ENCODE measurements around the gene PIM2. TPM values are rescaled to one million over a fixed set of nuclear protein-coding genes. Genes with fewer than 3 reads are reported as not detected.

Gene PIM2
- total and polyA plus RNA-seq, 2 of the 13 experiments (the other 11 are each of a cell fraction or from before 2014, with no cell fraction given) = 14.4 to 15.8 TPM

GRCh38 chrX:48918643-48919340, at the start of gene PIM2 (continued):
- peak; percentile 42; the same call in 1 of the 2 replicates for TF ChIP-seq UBTF (CRISPR knock-in tag; IDR thresholded peaks at IDR 0.05)
- TF ChIP-seq IRF9 (CRISPR knock-in tag; IDR thresholded peaks at IDR 0.05; ENCODE audit: borderline replicate concordance) = no peak
- peak; percentile 34 for TF ChIP-seq ASH2L (IDR thresholded peaks at IDR 0.05; ENCODE audit: insufficient read length, low read depth, low read length)
- TF ChIP-seq, protein P1, sequence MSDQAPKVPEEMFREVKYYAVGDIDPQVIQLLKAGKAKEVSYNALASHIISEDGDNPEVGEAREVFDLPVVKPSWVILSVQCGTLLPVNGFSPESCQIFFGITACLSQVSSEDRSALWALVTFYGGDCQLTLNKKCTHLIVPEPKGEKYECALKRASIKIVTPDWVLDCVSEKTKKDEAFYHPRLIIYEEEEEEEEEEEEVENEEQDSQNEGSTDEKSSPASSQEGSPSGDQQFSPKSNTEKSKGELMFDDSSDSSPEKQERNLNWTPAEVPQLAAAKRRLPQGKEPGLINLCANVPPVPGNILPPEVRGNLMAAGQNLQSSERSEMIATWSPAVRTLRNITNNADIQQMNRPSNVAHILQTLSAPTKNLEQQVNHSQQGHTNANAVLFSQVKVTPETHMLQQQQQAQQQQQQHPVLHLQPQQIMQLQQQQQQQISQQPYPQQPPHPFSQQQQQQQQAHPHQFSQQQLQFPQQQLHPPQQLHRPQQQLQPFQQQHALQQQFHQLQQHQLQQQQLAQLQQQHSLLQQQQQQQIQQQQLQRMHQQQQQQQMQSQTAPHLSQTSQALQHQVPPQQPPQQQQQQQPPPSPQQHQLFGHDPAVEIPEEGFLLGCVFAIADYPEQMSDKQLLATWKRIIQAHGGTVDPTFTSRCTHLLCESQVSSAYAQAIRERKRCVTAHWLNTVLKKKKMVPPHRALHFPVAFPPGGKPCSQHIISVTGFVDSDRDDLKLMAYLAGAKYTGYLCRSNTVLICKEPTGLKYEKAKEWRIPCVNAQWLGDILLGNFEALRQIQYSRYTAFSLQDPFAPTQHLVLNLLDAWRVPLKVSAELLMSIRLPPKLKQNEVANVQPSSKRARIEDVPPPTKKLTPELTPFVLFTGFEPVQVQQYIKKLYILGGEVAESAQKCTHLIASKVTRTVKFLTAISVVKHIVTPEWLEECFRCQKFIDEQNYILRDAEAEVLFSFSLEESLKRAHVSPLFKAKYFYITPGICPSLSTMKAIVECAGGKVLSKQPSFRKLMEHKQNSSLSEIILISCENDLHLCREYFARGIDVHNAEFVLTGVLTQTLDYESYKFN (CRISPR knock-in tag; conservative IDR thresholded peaks at IDR 0.05) = peak; percentile 27; the same call in 1 of the 2 replicates
- no peak for TF ChIP-seq SMAD3 (CRISPR knock-in tag; IDR thresholded peaks at IDR 0.05)
- TF ChIP-seq ELF1 (CRISPR knock-in tag; IDR thresholded peaks at IDR 0.05) = peak; percentile 22; the same call in 1 of the 2 replicates
- TF ChIP-seq RBFOX2 (IDR thresholded peaks at IDR 0.05; ENCODE audit: low read depth, low read length) = peak; percentile 86
- no peak for TF ChIP-seq SOX6 (IDR thresholded peaks at IDR 0.05)
- TF ChIP-seq SOX6 (CRISPR knock-in tag; IDR thresholded peaks at IDR 0.05) = 0 out of 2 replicates have a peak, but pooled peaks have one; percentile 22
- TF ChIP-seq, protein P2, sequence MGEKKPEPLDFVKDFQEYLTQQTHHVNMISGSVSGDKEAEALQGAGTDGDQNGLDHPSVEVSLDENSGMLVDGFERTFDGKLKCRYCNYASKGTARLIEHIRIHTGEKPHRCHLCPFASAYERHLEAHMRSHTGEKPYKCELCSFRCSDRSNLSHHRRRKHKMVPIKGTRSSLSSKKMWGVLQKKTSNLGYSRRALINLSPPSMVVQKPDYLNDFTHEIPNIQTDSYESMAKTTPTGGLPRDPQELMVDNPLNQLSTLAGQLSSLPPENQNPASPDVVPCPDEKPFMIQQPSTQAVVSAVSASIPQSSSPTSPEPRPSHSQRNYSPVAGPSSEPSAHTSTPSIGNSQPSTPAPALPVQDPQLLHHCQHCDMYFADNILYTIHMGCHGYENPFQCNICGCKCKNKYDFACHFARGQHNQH (CRISPR knock-in tag; IDR thresholded peaks at IDR 0.05) = peak; percentile 36; the same call in 1 of the 2 replicates
- 0 out of 2 replicates have a peak, but pooled peaks have one; percentile 37 for TF ChIP-seq ZNF430 (CRISPR knock-in tag; IDR thresholded peaks at IDR 0.05)
- TF ChIP-seq ZNF292 (CRISPR knock-in tag; IDR thresholded peaks at IDR 0.05; ENCODE audit: borderline replicate concordance, low read depth) = no peak
- peak; percentile 94 for TF ChIP-seq DR1 (CRISPR knock-in tag; IDR thresholded peaks at IDR 0.05)
- peak; percentile 60; the same call in 1 of the 2 replicates for TF ChIP-seq ARID4A (CRISPR knock-in tag; IDR thresholded peaks at IDR 0.05; ENCODE audit: borderline replicate concordance)
- TF ChIP-seq TAF1 (CRISPR knock-in tag; IDR thresholded peaks at IDR 0.05) = peak; percentile 89
- TF ChIP-seq HNRNPLL (IDR thresholded peaks at IDR 0.05; ENCODE audit: low read depth, low read length, poor library complexity, severe bottlenecking) = peak; percentile 83

All from HepG2 (cell line).